KMS-11 (cell line): Measurements from ENCODE around the gene NDUFB5.

ENCODE experiments used
- H2AFZ ChIP-seq: fragments of 200-600 bp; sonication (generic); 2 replicates; pipeline ENCODE4 v1.6.1; 2016; ENCODE audit warnings: antibody characterized with exemption, mixed run types, low read depth
- H3K27ac ChIP-seq: fragments of 200-600 bp; sonication (generic); 2 replicates; pipeline ENCODE4 v1.6.1; 2016; ENCODE audit warnings: mild to moderate bottlenecking, mixed run types
- H3K27me3 ChIP-seq: fragments of 200-600 bp; sonication (generic); 2 replicates; pipeline ENCODE4 v1.6.1; 2017; ENCODE audit warnings: mild to moderate bottlenecking, low read depth, mixed run types, moderate library complexity; ENCODE audit not compliant: insufficient read depth
- H3K36me3 ChIP-seq: fragments of 200-600 bp; sonication (generic); 2 replicates; pipeline ENCODE4 v1.6.1; 2017; ENCODE audit warnings: mild to moderate bottlenecking, mixed run types; ENCODE audit not compliant: insufficient read depth
- H3K4me1 ChIP-seq: fragments of 200-600 bp; sonication (generic); 2 replicates; pipeline ENCODE4 v1.6.1; 2016; ENCODE audit warnings: mild to moderate bottlenecking, low read depth, mixed run types; ENCODE audit not compliant: poor library complexity, severe bottlenecking
- H3K4me2 ChIP-seq: fragments of 200-600 bp; sonication (generic); 2 replicates; pipeline ENCODE4 v1.7.0; 2016; ENCODE audit warnings: mild to moderate bottlenecking, mixed run types
- H3K4me3 ChIP-seq: fragments of 200-600 bp; sonication (generic); IDR thresholded peaks from 2 replicates; pipeline ENCODE4 v1.6.1; 2017; ENCODE audit warnings: low read depth, low read length, mixed read lengths; ENCODE audit not compliant: insufficient read depth
- H3K79me2 ChIP-seq: fragments of 200-600 bp; sonication (generic); 2 replicates; pipeline ENCODE4 v1.6.1; 2016; ENCODE audit warnings: low read depth, mixed run types; ENCODE audit not compliant: insufficient read depth
- H3K9ac ChIP-seq: fragments of 200-600 bp; sonication (generic); 2 replicates; pipeline ENCODE4 v1.6.1; 2016; ENCODE audit warnings: mild to moderate bottlenecking, mixed run types
- H4K20me1 ChIP-seq: fragments of 200-600 bp; sonication (generic); 2 replicates; pipeline ENCODE4 v1.6.1; 2016; ENCODE audit warnings: mild to moderate bottlenecking, mixed run types; ENCODE audit not compliant: insufficient read depth
- TF ChIP-seq, protein P1 (sequence below): fragments of 200-600 bp; sonication (generic); conservative IDR thresholded peaks from 2 replicates; pipeline ENCODE4 v1.6.1; 2017; ENCODE audit warnings: low read depth, mild to moderate bottlenecking, antibody characterized with exemption, low read length, moderate library complexity, mixed read lengths

Gene NDUFB5

DNA sequence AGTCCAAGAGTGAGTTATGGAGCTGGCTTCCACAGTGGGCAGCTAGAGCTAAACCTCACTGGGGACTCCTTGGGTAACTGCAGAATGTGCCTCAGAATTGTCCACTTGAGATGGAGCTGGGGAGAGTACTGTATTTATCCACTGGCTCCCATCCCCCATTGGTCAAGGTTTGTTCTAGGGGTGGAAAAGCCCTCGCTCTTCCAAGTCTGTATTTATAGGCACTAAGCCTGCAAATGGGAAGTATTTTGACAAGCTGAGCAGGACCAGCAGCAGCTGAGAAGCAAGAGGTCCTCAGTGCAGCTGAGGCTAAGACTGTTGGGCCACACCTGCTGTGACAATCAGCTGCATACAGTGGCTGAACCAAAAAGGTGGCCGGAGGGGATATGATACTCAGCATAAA, 54.0 kb downstream of the NDUFB5 start:
- no peak overlapping the region for H3K9ac ChIP-seq
- peaks cover under 1% of the 10 kb centered on the region; the same call in 1 of the 2 replicates for H4K20me1 ChIP-seq
- H3K36me3 ChIP-seq: no peaks in the 10 kb centered on the region
- TF ChIP-seq, protein P1, sequence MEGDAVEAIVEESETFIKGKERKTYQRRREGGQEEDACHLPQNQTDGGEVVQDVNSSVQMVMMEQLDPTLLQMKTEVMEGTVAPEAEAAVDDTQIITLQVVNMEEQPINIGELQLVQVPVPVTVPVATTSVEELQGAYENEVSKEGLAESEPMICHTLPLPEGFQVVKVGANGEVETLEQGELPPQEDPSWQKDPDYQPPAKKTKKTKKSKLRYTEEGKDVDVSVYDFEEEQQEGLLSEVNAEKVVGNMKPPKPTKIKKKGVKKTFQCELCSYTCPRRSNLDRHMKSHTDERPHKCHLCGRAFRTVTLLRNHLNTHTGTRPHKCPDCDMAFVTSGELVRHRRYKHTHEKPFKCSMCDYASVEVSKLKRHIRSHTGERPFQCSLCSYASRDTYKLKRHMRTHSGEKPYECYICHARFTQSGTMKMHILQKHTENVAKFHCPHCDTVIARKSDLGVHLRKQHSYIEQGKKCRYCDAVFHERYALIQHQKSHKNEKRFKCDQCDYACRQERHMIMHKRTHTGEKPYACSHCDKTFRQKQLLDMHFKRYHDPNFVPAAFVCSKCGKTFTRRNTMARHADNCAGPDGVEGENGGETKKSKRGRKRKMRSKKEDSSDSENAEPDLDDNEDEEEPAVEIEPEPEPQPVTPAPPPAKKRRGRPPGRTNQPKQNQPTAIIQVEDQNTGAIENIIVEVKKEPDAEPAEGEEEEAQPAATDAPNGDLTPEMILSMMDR: no peak
- H3K79me2 ChIP-seq: peaks cover 98% of the 10 kb centered on the region
- H3K27me3 ChIP-seq: no peaks in the 10 kb centered on the region
- H3K4me2 ChIP-seq: no peak overlapping the region
- H3K4me1 ChIP-seq: peaks cover 22% of the 10 kb centered on the region
- H3K27ac ChIP-seq: no peak overlapping the region
- no peak overlapping the region for H2AFZ ChIP-seq
- no peak overlapping the region for H3K4me3 ChIP-seq

DNA sequence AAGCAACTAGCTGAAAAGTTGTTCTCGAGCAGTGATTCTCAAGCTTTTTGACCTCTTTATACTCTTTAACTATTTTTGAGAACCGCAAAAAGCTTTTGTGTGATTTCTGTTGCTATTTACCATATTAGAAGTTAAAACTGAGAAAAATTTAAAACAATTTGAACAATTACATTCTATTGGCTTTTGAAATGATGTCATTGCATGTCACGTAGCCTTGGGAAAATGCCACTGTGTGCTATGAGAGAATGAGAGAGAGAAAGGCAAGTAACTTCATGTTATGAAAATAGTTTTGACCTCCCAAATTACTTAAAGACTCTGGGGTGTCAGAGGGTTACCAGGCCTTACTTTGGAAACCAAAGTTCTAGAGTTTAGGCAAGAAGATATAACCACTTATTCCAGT, 56.3 kb downstream of the NDUFB5 start:
- Histone ChIP-seq H3K9ac (no peak overlapping the region), H3K4me3 (no peak overlapping the region), H3K79me2 (peaks cover 97% of the 10 kb centered on the region), H3K4me1 (peaks cover 13% of the 10 kb centered on the region), H3K4me2 (no peak overlapping the region), H3K27ac (no peak overlapping the region), H3K27me3 (no peaks in the 10 kb centered on the region), H4K20me1 (peaks cover 7% of the 10 kb centered on the region; the same call in 1 of the 2 replicates), H2AFZ (no peak overlapping the region), H3K36me3 (no peaks in the 10 kb centered on the region)
- TF ChIP-seq, protein P1: no peak

DNA sequence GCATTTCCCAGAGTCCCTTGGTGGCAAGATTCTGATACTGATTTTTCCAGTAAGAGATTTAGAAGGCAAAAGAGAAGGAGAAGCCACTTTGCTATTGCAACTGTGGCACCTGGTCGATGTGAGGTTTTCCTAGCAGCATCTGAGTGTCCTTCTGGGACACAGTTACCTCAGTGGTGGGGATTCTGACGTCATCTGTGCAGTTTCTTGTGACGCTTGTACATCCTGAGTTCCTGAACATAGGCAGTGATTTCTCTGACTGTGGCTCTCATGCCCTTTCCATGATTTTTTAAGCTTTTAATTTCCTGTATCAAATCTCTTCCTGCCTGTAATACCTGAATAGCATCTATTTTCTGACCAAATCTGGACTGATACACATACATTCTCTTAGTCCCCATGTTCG, 57.2 kb downstream of the NDUFB5 start:
- H3K27ac ChIP-seq: no peak overlapping the region
- peaks cover 7% of the 10 kb centered on the region; the same call in 1 of the 2 replicates for H4K20me1 ChIP-seq
- TF ChIP-seq, protein P1: no peak
- H3K79me2 ChIP-seq: peaks cover 97% of the 10 kb centered on the region
- no peak overlapping the region for H3K4me3 ChIP-seq
- no peak overlapping the region for H3K9ac ChIP-seq
- peaks cover 9% of the 10 kb centered on the region for H3K4me1 ChIP-seq
- no peak overlapping the region for H2AFZ ChIP-seq
- no peak overlapping the region for H3K4me2 ChIP-seq
- H3K27me3 ChIP-seq: no peaks in the 10 kb centered on the region
- H3K36me3 ChIP-seq: no peaks in the 10 kb centered on the region

DNA sequence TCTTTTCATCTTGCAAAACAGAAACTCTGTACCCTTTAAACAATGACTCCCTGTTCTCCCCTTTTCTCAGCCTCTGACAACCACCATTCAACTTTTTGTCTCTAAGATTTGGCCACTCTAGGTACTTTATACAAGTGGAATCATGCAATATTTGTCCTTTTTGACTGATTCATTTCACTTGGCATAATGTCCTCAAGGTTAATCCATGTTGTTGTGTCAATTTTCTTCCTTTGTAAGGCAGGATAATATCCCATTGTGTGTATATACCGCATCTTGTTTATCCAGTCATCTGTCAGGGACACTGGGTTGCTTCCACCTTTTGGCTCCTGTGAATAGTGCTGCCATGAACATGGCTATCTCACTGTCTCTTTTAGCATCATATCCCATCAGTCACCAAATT, 58.5 kb downstream of the NDUFB5 start:
- H3K36me3 ChIP-seq: no peaks in the 10 kb centered on the region
- no peak overlapping the region for H3K4me3 ChIP-seq
- H3K4me2 ChIP-seq: no peak overlapping the region
- H3K9ac ChIP-seq: no peak overlapping the region
- no peak overlapping the region for H3K27ac ChIP-seq
- peaks cover 84% of the 10 kb centered on the region; the same call in 1 of the 2 replicates for H3K79me2 ChIP-seq
- no peaks in the 10 kb centered on the region for H3K27me3 ChIP-seq
- TF ChIP-seq, protein P1: no peak
- H4K20me1 ChIP-seq: 0 out of 2 replicates have a peak, but pooled peaks cover 7% of the 10 kb centered on the region
- no peak overlapping the region for H2AFZ ChIP-seq
- H3K4me1 ChIP-seq: no peaks in the 10 kb centered on the region
